ENCODE measurements around the gene P2RX3. TPM values are rescaled to one million over a fixed set of nuclear protein-coding genes. Genes with fewer than 3 reads are reported as not detected.

P2RX3 gene
- total and polyA plus RNA-seq, 2 of the 8 experiments (the other 6 are each of a cell fraction or from before 2014, with no cell fraction given): 0.45 to 0.47 TPM

GRCh38 chr11:57419146-57419545 lies 81.0 kb downstream of the P2RX3 start:
- Histone ChIP-seq H3K14ac (ENCODE audit: insufficient read length) (no peak overlapping the region), H2AK5ac (ENCODE audit: low read depth, low read length) (no peak overlapping the region), H2AFZ (ENCODE audit: low read length) (no peak overlapping the region), H2BK15ac (ENCODE audit: low read length) (no peak overlapping the region), H3K18ac (ENCODE audit: extremely low read depth, low read length) (no peak overlapping the region), H3K4ac (replicated peaks; ENCODE audit: insufficient read length, low read depth, low read length) (no peak overlapping the region), H3K56ac (replicated peaks; ENCODE audit: insufficient read length, low read depth, low read length) (no peak overlapping the region), H3K79me2 (ENCODE audit: control insufficient read depth in 1 of 2, insufficient read depth in 2 of 2, low read length in 2 of 2) (no peaks in the 10 kb centered on the region), H3K27me3 (replicated peaks in 1 of 4; ENCODE audit: control insufficient read depth in 3 of 4, extremely low read depth in 1 of 4, insufficient read depth in 3 of 4, low read length in 3 of 4) (no peaks in the 10 kb centered on the region), H3K23me2 (ENCODE audit: low read depth, low read length) (no peaks in the 10 kb centered on the region), H4K5ac (ENCODE audit: insufficient read length, low read depth, low read length) (no peak overlapping the region), H3K23ac (ENCODE audit: insufficient read length) (no peak overlapping the region), H2BK12ac (ENCODE audit: low read depth, low read length) (no peak overlapping the region), H2BK5ac (ENCODE audit: low read depth, low read length) (no peak overlapping the region), H4K91ac (replicated peaks; ENCODE audit: insufficient read length, low read length) (no peak overlapping the region), H3K36me3 (ENCODE audit: control insufficient read depth in 2 of 4, insufficient read depth in 4 of 4, low read length in 3 of 4) (peaks cover 8 to 46% (median 25%) of the 10 kb centered on the region in 4 experiments; a peak in 6 of 8 replicates), H3K9ac (replicated peaks in 1 of 4; ENCODE audit: extremely low read depth in 1 of 4, low read depth in 3 of 4, low read length in 3 of 4) (no peak overlapping the region), H2BK120ac (replicated peaks; ENCODE audit: low read depth, low read length) (no peak overlapping the region), H3K9me3 (ENCODE audit: insufficient read depth in 2 of 2, low read depth in 1 of 2, low read length in 1 of 2) (no peaks in the 10 kb centered on the region), H3K4me3 (ENCODE audit: extremely low read depth in 1 of 4, insufficient read depth in 2 of 4, low read depth in 3 of 4, low read length in 4 of 4) (no peak overlapping the region), H3K79me1 (ENCODE audit: low read depth, low read length) (no peaks in the 10 kb centered on the region), H3K27ac (ENCODE audit: low read depth, low read length) (no peak overlapping the region), H2BK20ac (ENCODE audit: low read length) (no peak overlapping the region), H3K4me2 (ENCODE audit: insufficient read depth in 1 of 2, low read depth in 2 of 2, low read length in 2 of 2) (no peak overlapping the region), H3K4me1 (replicated peaks in 1 of 4; ENCODE audit: control insufficient read depth in 3 of 4, insufficient read depth in 4 of 4, low read length in 3 of 4) (no peaks in the 10 kb centered on the region; a peak in 2 of 7 replicates), H4K20me1 (replicated peaks in 1 of 2; ENCODE audit: control insufficient read depth in 1 of 2, insufficient read depth in 2 of 2, low read length in 2 of 2) (peaks cover 0 to 2% of the 10 kb centered on the region in 2 experiments), H4K8ac (ENCODE audit: extremely low read depth, insufficient read depth, low read length) (no peak overlapping the region)
- whole genome bisulfite sequencing, 2 experiments (ENCODE audit: extremely low coverage in 1 of 2, insufficient coverage in 1 of 2, insufficient read length in 1 of 2, insufficient replicate concordance in 2 of 2, low coverage in 1 of 2, low lambda C conversion rate in 2 of 2, missing lambda C conversion rate in 1 of 2): 87% methylated on average over 3 of the region's 3 CpGs; no CpG with 5 or more reads in 1 of the 2 experiments
- ChIA-PET POLR2A (ENCODE audit: partially characterized antibody) (interaction anchor here (1.4 kb wide), 1 partner anchor 11 kb away, joined by 3 read pairs; no protein-coding TSS in a partner anchor), CTCF (ENCODE audit: partially characterized antibody) (interaction anchor here (0.5 to 1.5 kb wide), 7 partner anchors 11 to 108 kb away, joined by 3 to 6 read pairs (median 3); no protein-coding TSS in a partner anchor)
- DNase-seq (ENCODE audit: low read depth in 1 of 2, low spot score in 2 of 2) (no peak), FAIRE-seq (no peak)
- no peak for TF ChIP-seq EGR1 (IDR thresholded peaks at IDR 0.05; ENCODE audit: borderline replicate concordance, low read depth, low read length)
- no peak for TF ChIP-seq SIRT6 (IDR thresholded peaks at IDR 0.05; ENCODE audit: low read length)
- no peak for TF ChIP-seq SIN3A (conservative IDR thresholded peaks at IDR 0.05 in 1 of 2, IDR thresholded peaks at IDR 0.05 in 1 of 2; ENCODE audit: low read depth in 1 of 2, low read length in 2 of 2)
- no peak for TF ChIP-seq SUZ12 (IDR thresholded peaks at IDR 0.05; ENCODE audit: low read length)
- no peak for TF ChIP-seq CEBPB (IDR thresholded peaks at IDR 0.05; ENCODE audit: low read depth, low read length)
- TF ChIP-seq, protein P1, sequence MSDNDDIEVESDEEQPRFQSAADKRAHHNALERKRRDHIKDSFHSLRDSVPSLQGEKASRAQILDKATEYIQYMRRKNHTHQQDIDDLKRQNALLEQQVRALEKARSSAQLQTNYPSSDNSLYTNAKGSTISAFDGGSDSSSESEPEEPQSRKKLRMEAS (IDR thresholded peaks at IDR 0.05): no peak
- TF ChIP-seq BRCA1 (IDR thresholded peaks at IDR 0.05; ENCODE audit: low read depth, low read length): no peak
- TF ChIP-seq CHD1 (IDR thresholded peaks at IDR 0.05; ENCODE audit: low read depth, low read length): no peak
- TF ChIP-seq POLR2A (IDR thresholded peaks at IDR 0.05; ENCODE audit: control extremely low read depth in 1 of 2, low read depth in 2 of 2, low read length in 2 of 2): no peak
- no peak for TF ChIP-seq TAF7 (optimal IDR thresholded peaks at IDR 0.05; ENCODE audit: borderline replicate concordance, low read depth, low read length)
- TF ChIP-seq, protein P2, sequence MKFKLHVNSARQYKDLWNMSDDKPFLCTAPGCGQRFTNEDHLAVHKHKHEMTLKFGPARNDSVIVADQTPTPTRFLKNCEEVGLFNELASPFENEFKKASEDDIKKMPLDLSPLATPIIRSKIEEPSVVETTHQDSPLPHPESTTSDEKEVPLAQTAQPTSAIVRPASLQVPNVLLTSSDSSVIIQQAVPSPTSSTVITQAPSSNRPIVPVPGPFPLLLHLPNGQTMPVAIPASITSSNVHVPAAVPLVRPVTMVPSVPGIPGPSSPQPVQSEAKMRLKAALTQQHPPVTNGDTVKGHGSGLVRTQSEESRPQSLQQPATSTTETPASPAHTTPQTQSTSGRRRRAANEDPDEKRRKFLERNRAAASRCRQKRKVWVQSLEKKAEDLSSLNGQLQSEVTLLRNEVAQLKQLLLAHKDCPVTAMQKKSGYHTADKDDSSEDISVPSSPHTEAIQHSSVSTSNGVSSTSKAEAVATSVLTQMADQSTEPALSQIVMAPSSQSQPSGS (IDR thresholded peaks at IDR 0.05; ENCODE audit: low read length): no peak
- TF ChIP-seq HDAC2 (IDR thresholded peaks at IDR 0.05; ENCODE audit: borderline replicate concordance in 1 of 2, low read depth in 2 of 2, low read length in 2 of 2): no peak
- no peak for TF ChIP-seq HDAC6 (IDR thresholded peaks at IDR 0.05; ENCODE audit: low read depth, low read length)

Measured in H1 (cell line).